SW 1271 (cell line): ENCODE measurements around the gene ANKRD45.
"Not testable (repeated sequence)": the region's sequence is repeated elsewhere in the genome, so short reads cannot be mapped to it uniquely, and the experiment has no call there.

ENCODE experiments used
- DNase-seq, 2 experiments: peaks; one replicate each; lab custom pipeline; 2025; lab: John Stamatoyannopoulos, UW

The ANKRD45 gene

GRCh38 chr1:173669491-173669941 is at the start of gene ANKRD45:
Gene ANKRD45 (minus strand): TSS chr1:173669851. CDS start chr1:173659418, 10,433 bp downstream.
- DNase-seq: no peak

- no peak for DNase-seq
Observed at GRCh38 chr1:173717238-173717637, 47.6 kb upstream of the ANKRD45 start.

GRCh38 chr1:173715538-173715844 is 45.8 kb upstream of the ANKRD45 start:
- no peak for DNase-seq

DNA sequence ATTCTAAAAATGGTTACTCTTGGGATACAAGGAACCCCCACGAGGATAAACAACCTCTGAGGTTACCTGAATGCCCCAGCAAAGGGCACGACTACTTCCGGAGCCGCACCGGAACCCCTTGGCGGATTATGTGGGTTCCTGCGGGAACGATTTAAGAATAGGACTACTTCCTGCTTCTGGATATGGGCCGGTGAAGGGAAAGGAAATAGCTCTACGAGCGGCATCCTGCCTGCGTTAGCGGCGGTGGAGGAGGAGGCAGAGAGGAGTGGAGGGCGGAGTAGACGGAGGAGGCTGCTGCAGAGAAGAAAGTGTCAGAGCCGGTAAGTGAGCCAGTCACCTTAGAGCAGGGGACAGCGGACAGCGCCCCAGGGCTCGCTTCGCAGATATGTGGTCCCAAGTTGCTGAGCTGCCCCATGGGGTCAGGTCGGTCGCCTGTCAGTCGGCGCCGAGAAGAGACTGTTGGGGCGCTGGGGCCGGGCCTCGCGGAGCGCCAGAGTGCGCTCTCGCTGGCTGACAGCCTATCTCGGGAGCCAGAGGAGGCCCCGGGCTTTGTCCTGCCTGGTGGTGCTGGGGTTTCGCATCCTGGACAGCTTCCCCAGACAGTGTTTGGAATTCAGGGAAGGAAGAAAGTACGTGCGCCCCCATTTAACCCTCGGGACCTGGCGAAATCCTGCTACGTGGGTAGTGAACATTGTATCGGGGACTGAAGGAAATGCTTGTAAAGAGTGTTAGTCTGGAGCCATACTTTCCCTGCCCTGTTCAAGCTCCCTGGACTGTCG is 45.3 kb upstream of the ANKRD45 start, which contains the start of gene KLHL20:
Gene KLHL20, plus strand, starts transcription at position 223 of the 779 bp plus-strand sequence. CDS start 1,063 bp downstream, outside the sequence.
- DNase-seq: peak; percentile 71 to 82

GRCh38 chr1:173714441-173714758 is 44.7 kb upstream of the ANKRD45 start:
- DNase-seq: no peak

DNA sequence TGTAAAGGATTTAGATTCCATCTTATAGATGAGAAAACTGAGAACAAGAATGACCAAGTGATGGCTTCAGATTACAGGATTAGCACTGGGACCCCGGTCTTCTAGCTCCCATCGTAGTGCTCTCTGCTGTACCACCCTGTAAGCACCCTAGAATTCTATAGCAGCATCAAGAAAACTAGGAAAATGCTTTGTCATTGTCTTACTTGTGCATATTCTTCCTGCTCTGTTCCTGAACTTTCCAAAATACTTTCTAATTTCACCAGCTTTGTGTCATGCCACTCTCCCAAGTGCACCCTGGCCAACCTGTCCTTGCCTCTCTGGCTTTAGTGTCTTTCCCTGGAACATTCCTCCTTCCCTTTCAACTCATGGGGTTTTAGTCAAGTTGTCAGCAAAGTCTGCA is 39.1 kb upstream of the ANKRD45 start:
- no peak for DNase-seq

GRCh38 chr1:173705117-173705516 is 35.5 kb upstream of the ANKRD45 start:
- DNase-seq: no peak

DNA sequence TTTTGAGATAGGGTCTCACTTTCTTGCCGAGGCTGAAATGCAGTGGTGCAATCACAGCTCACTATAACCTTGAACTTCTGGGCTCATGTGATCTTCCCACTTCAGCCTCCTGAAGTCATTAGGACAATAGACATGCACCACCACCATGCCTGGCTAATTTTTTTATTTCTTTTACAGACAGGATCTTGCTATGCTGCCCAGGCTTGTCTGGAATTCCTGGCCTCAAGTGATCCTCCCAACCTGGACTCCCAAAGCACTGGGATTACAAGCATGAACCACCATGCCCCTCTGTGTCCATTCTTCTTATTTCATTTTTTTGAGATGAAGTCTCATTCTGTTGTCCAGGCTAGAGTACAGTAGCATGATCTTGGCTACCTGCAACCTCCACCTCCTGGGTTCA is 33.1 kb upstream of the ANKRD45 start:
- DNase-seq: no peak

DNA sequence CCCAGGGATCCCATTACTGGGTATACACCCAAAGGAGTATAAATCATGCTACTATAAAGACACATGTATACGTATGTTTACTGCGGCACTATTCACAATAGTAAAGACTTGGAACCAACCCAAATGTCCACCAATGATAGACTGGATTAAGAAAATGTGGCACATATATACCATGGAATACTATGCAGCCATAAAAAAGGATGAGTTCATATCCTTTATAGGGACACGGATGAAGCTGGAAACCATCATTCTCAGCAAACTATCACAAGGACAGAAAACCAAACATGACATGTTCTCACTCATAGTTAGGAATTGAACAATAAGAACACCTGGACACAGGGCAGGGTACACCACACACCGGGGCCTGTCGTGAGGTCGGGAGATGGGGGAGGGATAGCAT is 31.6 kb upstream of the ANKRD45 start:
- DNase-seq: not testable (repeated sequence)

DNA sequence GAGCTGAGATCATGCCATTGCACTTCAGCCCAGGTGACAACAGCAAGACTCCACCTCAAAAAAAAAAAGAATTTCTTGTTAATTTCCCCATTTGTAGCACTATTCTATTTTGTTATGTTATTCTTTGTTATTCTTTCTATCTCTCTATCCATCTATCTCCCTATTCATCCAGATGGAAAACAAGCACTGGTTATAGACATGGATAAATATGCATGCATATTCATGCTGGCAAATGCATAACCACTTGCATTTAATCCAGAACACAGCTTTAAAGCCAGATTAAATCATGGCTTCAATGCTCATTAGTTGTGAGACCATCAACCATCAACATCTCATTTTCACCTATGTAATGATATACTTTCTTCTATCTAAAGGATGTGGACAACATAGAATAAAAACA is 23.6 kb upstream of the ANKRD45 start:
- no peak for DNase-seq

GRCh38 chr1:173688300-173688699 is 18.6 kb upstream of the ANKRD45 start:
- DNase-seq: no peak

DNA sequence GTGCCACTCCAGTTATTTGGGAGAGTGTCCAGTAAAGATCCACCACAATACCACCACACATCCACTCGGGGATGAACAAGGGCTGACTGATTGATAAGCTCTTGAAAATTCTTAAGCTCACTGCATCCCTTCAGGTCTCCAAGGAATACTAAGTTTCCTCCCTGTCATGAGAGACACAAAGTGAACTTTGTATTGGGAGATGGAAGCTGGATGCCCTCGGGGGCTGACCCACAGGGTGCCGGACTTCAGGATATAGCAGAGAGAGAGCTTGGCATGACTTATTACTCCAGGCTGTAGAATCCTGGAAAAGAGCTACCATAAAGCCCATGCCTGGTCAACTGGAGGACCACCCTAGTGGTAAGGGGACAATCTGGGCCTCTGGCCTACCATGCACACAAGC is 15.5 kb upstream of the ANKRD45 start:
- not testable (repeated sequence) for DNase-seq

DNA sequence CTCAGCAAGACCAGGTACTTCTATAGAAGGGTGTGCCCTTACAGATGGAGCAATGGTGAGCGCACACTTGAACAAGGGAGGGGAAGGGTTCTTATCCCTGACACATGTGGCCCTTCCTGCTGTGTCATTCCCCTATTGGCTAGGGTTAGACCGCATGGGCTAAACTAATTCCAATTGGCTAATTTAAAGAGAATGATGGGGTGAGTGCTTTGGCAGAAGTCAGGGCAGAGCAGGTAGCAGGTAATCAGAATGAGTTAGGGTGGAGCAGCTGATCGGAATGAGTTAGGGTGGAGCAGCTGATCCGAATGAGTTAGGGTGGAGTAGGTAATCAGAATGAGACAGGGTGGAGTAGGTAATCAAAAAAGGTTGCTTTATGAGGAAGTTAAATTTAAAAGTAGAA is 14.2 kb upstream of the ANKRD45 start:
- not testable (repeated sequence) for DNase-seq

DNA sequence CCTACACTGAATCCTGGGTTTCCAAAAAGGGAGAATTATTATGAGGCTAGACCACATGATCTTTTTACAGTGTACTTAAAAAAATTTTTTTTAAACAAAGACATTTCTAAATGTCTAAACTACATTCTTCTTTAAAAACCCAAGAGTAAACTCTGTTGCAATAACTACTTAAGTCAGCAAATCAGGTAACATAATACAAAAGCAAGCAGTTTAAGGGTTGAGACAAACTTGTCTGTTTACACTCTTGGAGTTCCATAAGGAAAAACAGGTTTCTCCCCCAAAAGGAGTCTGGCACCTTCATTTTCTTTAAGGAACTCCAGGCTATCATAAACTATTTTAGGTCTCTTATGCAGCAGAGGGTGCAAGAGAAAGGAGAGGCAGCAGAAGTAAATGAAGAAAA is 12.5 kb upstream of the ANKRD45 start:
- DNase-seq: no peak

- DNase-seq: not testable (repeated sequence)
Observed at GRCh38 chr1:173680152-173680551, 10.5 kb upstream of the ANKRD45 start.

DNA sequence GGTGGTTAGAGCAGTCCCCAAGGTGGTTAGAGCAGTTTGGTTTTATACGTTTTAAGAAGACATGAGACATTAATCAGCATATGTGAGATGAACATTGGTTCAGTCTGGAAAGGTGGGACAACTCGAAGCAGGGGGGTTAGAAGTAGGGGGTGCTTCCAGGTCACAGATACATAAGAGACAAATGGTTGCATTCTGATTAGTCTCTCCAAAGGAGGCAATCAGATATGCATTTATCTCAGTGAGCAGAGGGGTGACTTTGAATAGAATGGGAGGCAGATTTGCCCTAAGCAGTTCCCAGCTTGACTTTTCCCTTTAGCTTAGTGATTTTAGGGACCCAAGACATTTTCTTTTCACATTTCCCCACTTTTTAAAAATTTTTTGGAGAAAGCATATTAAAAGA is 4.8 kb upstream of the ANKRD45 start:
- DNase-seq: not testable (repeated sequence)

- no peak for DNase-seq
Observed at GRCh38 chr1:173666646-173667045, 3.0 kb downstream of the ANKRD45 start.

DNA sequence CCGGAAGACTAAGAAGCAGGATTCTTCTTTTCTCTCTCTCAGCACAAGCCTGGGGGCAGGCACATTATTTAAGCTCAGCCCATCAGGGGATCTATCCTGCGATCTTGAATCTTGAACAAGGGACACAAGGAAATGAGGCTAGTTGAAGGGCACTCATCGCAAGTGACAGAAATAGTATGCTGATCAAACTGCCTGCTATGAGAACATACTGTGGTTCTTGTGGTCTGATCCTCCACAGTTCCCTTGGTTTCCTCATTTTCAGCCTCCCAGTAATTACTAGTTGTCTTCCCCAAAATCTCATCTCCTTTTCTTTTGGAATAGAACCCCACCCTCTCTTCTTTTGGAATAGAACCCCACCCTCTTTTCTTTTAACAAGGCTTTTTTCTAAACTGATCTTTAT is 6.5 kb downstream of the ANKRD45 start:
- DNase-seq: no peak

- no peak for DNase-seq
Observed at GRCh38 chr1:173661763-173662162, 7.9 kb downstream of the ANKRD45 start.

DNA sequence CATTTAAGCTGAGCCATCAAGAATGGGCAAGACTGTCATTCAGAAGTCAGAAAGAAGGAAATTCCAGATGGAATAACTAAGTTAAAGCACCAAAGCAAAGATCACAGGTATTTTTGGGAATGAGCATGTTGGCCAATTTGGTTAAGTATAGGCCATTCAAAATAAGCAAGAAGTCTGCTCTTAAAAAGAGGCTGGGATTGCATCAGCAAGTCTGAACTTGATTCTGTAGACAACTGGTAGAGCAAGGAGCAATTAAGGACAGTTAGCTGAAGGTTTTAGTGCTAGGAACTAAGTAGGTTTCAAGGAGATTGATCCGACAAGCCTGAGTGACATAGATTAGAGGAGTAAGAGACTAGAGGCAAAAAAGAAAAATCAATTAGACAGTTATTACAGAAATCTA is 8.4 kb downstream of the ANKRD45 start:
- DNase-seq: no peak

DNA sequence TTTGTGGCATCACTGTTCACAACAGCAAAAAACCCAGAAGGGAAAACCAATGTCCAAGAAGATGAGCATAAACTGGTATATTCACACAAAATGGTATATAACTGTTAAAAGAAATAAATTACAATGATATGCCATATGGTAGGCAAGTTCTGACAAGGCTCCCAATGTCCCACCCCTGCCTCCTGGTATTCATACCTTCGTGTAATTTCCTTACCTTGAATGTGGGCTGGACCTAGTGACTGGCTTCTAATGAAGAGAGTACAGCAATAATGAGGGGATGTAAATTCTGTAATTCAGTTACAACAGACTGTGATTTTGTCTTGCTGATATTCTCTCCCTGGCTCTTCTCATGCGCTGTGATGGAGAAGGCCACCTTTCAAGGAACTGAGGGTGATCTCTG is 9.3 kb downstream of the ANKRD45 start:
- DNase-seq: no peak

- DNase-seq: no peak
Observed at GRCh38 chr1:173648880-173649605, 20.6 kb downstream of the ANKRD45 start.

GRCh38 chr1:173646656-173647055 is 23.0 kb downstream of the ANKRD45 start:
- no peak for DNase-seq
